ENCODE data around the gene VGLL2. TPM values are rescaled to one million over a fixed set of nuclear protein-coding genes. Genes with fewer than 3 reads are reported as not detected.

VGLL2 gene
- polyA plus RNA-seq, 3 donors: not detected

DNA sequence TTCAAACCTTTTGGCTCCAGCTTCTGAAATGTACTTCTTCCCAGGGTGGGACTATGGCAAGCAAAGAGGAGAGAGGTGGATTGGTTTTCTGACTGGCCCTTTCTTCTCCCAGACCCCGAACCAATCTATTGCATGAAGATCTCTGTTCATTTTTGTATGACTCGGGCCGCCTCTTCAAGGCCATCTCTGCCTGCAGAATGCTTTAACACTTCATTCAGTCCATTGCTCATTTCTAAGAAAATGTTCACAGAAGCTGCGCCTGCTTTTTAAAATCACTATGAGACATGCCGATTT is 1.6 kb downstream of the VGLL2 start:
- DNase-seq (ENCODE audit: extremely low read depth in 1 of 11, low read depth in 9 of 11, low spot score in 4 of 11): no peak

DNA sequence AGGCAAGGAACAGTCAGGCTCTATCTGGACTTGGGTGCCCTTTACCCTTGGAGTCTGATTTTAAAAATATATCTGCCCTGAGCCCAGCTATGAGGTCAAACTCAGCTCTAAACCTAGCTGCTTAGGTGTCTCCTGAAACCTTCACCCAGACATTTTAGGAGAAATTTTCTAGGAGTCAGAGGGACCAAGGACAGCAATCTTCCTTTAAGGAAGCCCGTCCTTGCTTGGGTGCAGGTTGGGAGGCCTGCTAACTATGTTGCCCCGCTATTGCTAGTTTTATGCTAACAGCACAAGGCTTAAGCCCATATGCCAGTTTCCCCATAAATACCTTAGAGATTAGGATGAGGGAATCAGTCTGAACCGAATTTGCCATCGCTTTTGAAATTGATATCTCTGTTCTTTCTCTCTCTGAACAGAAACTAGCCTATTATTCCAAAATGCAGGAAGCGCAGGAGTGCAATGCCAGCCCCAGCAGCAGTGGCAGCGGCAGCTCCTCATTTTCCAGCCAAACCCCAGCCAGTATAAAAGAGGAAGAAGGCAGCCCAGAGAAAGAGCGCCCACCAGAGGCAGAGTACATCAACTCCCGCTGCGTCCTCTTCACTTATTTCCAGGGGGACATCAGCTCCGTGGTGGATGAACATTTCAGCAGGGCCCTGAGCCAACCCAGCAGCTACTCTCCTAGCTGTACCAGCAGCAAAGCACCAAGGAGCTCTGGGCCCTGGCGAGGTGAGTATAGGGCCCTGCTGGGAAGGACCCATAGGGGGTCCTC is 2.6 kb downstream of the VGLL2 start:
- DNase-seq (ENCODE audit: extremely low read depth in 1 of 11, low read depth in 9 of 11, low spot score in 4 of 11): no peak

DNA sequence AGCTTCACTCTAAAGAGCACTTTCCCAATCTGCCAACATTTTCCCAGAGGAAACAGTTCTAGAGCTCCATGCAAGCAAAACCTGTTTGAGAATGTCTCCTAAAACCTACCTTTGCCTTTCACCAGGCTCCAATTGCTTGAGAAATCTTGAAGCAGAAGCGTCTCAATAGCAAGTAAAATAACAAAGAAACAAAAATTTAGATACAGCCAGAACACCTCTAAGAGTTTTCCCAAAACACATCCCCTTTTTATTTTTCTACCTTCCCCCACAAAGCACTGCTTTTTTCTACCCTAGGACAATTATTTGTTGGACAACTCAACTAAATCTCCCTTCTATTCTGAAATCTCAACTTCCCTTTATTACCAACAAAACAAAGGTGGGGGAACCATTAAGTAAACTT is 3.6 kb downstream of the VGLL2 start:
- no peak for DNase-seq (ENCODE audit: extremely low read depth in 1 of 11, low read depth in 9 of 11, low spot score in 4 of 11)

DNA sequence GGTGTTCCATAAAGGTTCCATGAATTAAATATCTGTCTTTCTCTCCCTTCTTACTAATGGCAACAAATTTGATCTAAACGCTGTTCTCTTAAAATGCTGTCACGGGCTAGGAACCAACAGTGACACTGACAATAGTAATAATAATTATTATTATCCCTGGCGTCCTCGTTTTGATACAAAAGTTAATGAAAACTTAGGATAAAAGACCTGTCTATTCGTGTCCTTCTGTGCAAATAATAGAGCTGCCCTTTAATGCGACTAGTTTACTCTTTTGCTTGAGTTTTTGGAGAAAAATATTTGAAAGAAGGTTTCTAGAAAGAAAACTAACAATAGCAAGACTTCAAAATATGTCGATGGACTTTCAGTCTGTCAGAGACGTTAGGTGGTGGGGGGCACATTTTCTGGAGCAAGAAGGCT is 4.3 kb downstream of the VGLL2 start:
- DNase-seq (ENCODE audit: extremely low read depth in 1 of 11, low read depth in 9 of 11, low spot score in 4 of 11): no peak

DNA sequence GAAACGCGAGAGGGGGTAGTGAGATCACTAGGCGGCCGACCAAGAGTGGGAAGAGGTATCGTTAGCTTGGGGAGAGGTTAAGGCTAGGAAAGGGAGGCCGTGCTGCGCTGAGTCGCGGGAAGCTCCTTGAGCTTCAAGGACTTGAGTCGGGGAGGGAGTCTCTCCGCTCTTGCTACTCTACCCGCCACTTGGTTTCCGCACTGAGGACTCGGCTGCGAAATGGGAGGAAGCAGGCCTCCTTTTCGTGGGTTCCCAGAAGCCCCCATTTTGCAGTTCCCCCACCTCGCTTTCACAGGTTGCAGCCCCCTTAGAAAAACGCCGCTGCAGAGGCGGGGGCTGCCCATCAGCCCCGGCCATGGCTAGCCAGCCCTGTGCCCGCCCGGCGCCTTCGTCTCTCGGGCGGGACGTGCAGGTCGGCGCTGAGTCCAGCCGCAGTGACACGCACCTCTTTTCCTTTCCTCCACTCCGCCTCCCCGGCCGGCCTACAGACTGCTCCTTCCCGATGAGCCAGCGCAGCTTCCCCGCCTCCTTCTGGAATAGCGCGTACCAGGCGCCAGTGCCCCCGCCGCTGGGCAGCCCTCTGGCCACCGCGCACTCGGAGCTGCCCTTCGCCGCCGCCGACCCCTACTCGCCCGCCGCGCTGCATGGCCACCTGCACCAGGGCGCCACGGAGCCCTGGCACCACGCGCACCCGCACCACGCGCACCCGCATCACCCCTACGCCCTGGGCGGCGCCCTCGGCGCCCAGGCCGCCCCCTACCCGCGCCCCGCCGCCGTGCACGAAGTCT is 4.9 kb downstream of the VGLL2 start:
- DNase-seq (ENCODE audit: extremely low read depth in 1 of 11, low read depth in 9 of 11, low spot score in 4 of 11): no peak

DNA sequence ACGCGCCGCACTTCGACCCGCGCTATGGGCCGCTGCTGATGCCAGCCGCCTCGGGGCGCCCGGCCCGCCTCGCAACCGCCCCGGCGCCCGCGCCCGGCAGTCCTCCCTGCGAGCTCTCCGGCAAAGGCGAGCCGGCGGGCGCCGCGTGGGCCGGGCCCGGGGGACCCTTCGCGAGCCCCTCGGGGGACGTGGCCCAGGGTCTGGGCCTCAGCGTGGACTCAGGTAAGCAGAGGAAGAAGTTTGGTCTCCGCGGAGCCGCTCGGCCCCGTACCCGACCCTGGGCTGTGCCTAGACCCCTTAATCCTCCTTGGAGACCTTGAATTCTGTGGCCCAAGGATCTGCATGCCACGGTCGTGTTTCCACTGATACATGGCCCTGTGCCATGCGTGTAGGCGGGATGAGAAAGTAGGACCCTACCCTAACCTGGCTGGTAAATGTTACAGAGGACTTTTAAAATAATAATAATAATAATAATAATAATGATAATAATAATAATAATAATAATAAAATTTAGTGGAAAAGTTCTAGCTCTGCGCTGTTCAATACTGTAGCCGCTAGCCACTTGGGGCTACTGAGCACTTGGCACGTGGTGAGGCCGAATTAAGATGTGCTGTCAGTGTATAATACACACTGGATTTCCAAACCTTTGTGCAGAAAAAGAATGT is 5.6 kb downstream of the VGLL2 start:
- no peak for DNase-seq (ENCODE audit: extremely low read depth in 1 of 11, low read depth in 9 of 11, low spot score in 4 of 11)

DNA sequence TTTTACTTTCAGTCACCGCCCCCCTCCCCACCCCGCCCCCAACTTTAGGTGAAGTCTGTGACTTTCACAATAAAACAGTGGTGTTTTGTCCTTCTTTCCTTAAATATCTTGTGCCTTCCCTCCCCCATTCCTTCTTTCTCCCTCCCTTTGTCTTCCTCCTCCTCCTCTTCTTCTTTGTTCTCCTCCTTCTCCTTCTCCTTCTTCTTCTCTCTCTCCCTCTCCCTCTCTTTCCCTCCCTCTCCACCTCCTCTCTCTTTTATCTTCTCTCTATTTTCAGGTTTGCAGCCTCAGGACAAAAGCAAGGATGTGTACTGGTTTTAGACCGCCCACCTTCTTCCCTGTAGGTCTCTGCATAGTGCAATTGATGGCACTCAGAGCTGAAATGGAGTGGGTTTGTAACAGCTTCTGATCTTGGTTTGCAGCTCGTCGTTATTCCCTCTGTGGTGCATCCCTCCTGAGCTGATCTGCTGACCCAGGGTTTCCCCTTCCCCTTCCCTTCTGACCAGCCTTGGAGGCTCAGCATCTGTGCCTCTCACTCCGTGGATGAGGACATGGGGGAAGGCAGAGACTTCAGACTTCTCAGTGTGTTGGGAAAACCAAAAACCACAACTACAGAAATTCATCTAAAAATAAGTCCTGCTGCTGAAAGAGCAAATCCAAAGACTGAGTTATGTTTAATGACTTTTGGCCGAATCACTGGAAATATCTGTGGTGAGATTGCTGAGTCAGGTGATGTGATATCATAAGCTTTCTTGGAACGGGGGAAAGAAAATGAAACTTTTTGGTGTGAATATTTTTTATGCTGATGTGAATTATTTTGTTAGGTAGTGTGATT is 6.9 kb downstream of the VGLL2 start:
- no peak for DNase-seq (ENCODE audit: extremely low read depth in 1 of 11, low read depth in 9 of 11, low spot score in 4 of 11)

DNA sequence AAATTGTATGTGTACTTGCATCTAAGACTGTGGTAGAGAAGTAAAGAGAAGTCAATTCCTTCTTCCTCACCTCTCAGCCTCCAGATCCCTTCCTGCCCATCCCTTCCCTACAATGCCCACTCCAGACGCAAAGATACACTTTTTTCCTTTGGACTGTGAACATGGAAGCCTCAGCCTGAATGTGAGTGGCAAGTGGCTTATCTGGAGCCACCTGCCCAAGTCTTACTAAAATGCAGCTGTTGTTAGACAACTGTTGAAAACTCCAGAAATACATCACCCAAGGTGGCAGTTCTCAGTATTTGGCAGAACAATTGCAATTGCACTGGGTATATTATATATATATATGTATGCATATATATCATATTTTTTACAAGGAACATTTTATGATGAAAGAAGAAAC is 7.5 kb downstream of the VGLL2 start:
- DNase-seq (ENCODE audit: extremely low read depth in 1 of 11, low read depth in 9 of 11, low spot score in 4 of 11): no peak

DNA sequence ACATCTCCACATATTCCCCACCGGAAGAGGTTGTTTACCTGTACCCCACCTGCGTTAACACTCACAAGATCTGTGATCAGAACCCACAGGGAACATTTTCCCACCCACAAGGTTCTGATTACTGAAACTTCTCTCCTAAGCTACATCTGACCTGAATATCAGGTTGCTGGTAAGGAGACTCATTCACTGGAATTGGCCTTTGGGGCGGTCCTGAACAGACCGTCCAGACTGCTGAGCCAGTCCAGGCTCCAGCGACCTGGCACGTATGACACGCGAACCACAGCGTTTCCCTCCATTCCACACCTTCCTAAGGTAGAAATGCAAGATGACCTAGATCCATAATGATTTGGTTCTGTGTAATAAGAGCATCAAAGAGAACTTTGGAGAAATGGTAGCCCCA is 9.8 kb downstream of the VGLL2 start:
- DNase-seq (ENCODE audit: extremely low read depth in 1 of 11, low read depth in 9 of 11, low spot score in 4 of 11): no peak

DNA sequence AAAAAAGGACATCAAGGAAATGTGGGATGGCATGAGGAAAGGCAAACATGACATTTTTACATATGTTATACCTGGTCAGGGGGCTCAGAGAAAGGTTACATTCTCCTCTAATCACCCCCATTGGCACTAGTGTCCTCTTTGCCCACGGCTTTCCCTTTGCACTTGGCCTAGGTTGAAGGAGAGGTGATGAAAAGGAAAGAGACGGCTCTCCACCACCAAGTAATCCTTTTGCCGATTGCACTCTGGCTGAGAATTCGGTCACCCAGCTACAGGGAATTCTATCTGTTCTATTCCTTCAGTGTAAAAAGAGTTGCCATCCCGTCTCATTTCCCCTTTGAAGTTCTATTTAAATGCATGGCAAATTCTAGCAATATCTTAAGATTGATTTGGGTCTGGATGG is 10.4 kb downstream of the VGLL2 start:
- no peak for DNase-seq (ENCODE audit: extremely low read depth in 1 of 11, low read depth in 9 of 11, low spot score in 4 of 11)

DNA sequence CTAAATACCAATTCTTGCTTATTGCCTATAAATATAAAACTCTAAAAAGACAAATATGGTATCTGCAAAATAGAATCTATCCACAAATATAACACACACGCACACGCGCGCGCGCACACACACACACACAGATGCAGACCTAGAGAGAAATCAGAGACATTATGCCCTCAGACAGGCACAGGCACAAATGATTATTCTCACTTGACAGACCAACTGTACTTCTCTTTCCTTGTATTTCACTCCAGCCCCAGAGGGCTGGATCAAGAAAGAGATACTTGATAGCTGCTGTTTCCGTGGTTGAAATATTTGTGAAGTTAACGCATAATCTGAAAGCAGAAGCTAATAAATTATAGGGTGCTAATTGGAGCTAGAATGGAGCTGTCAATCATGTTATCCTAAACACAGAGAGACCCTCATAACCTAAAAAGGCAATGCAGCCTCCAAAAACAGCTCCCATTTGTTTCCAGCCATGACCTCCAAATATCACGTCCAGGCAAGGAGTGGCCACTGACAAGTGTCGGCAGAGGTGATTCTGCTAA is 11.5 kb downstream of the VGLL2 start:
- DNase-seq (ENCODE audit: extremely low read depth in 1 of 11, low read depth in 9 of 11, low spot score in 4 of 11): no peak

DNA sequence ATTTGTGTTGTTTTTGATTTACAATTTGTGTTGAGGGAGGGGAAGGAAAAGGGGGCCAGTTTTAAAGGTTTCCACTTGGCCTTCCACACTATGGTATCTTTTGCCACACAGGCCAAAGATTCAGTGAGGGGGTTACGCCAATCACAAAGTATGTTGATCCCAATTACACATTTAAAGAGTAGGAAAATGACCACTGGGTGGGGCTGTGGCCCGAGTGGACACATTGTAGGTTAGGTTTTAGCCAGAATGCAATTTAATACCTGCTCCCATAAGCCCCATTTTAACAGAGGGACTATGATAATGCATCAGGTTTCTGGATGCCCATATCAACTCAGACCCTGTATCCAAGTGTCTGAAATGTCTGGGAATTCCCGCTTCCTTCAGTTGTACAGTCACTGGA is 15.6 kb downstream of the VGLL2 start:
- no peak for DNase-seq (ENCODE audit: extremely low read depth in 1 of 11, low read depth in 9 of 11, low spot score in 4 of 11)

DNA sequence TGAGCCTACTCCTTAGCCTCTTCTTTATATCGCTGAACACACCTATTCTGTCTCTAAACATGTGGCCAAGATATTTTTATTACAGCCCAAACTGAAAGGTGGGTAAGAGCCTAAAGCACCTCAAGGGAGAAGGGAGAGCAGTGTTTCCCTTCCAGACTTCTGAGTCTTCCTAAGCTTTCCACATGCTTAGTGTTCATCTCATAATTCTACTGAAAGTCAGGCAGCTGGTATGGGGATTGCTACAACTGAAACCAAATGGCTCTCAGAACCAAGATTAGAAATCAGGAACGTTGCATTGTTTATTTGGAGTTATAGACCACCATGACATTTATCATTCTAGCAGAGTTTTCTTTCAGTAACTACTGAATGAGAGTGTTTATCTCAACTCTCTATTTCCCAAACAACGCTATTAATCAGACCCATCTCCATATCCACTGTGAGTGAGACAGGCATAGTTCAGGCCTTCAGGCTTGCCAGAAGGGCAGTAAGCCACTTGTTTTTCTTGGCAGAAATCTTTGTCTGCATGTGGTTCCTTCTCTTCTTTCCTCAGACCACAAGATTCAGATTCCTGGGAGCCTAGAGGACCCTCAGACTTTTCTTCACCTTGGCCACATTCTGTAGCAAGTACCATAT is 22.8 kb downstream of the VGLL2 start:
- DNase-seq (ENCODE audit: extremely low read depth in 1 of 11, low read depth in 9 of 11, low spot score in 4 of 11): no peak

DNA sequence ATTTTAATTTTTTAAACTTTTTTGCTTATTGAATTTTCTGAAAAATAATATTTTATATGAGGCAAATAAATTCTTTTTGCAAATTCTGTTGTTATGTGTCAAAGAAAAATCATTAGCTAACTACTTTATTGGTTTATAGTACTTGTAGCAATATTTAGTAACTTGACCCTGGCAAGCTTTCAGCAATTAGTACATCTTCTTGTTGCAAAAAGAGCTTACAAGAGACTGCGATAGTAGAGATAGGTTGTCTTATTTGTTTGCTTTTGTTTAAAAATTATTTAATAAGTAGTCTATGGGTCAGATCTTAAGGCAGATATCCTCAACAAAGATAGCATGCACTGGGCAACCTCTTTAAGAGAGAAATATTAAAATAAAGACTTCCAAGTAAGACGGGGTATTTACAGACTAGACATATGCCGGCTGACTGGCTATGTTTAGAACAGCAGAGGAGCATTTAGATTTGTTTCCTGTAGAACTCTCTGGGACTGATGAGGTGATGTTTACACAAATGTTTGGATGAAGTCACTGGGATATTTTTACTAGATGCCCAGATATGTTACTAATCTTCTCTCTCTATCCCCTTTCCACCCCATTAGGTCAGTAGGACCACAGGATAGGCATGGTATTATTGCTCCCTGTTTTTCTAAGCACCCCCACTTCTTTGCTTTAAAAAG is 25.0 kb downstream of the VGLL2 start:
- no peak for DNase-seq (ENCODE audit: extremely low read depth in 1 of 11, low read depth in 9 of 11, low spot score in 4 of 11)

DNA sequence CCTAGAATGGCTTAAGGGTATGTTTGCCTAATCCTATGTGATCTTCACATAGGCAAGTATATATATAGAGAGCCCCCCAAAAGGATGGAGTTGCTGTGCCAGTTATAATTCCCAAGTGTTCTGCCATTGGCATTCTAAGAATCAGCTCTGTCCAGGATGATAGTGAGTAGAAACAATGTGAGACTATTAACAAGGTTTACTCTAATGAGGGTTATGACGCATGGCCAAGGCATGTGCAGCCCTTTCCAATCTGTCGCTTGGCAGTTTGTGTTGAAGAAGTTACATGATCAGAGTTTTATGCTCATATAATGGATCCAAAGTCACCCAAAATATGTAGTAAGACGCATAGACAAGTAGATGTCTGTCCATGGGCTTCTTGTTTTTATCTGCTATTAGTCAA is 33.6 kb downstream of the VGLL2 start:
- DNase-seq (ENCODE audit: extremely low read depth in 1 of 11, low read depth in 9 of 11, low spot score in 4 of 11): no peak

DNA sequence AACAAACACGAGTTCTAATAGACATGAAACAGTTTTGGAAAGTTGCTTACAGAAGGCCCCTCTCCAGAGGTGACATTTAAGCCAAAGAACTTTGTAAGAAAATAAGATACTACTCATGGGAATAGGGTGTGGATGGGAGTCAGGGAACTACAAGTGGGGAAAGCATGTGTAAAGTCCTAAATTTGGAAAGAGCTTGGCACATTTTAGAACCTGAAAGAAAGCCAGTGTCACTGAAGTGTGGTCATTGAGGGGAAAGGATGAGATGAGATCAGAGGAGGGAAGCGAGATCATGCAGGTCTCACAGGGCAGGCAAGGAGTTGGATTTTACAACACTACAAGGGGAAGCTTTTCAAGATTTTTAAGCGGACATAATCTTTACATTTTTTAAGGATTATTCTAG is 38.0 kb downstream of the VGLL2 start:
- no peak for DNase-seq (ENCODE audit: extremely low read depth in 1 of 11, low read depth in 9 of 11, low spot score in 4 of 11)

DNA sequence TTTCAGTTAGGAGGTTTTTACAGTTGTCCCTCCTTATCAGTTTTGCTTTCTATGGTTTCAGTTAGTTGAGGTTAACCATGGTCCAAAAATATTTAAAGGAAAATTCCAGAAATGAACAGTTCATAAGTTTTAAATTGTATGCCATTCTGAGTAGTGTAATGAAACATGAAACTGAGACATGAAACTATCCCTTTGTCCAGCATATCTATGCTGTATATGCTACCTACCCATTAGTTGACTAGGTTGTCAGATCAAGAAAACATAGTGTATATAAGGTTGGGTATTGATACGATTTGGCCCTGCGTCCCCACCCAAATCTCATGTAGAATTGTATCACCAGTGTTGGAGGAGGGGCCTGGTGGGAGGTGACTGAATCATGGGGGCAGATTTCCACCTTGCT is 39.1 kb downstream of the VGLL2 start:
- no peak for DNase-seq (ENCODE audit: extremely low read depth in 1 of 11, low read depth in 9 of 11, low spot score in 4 of 11)

DNA sequence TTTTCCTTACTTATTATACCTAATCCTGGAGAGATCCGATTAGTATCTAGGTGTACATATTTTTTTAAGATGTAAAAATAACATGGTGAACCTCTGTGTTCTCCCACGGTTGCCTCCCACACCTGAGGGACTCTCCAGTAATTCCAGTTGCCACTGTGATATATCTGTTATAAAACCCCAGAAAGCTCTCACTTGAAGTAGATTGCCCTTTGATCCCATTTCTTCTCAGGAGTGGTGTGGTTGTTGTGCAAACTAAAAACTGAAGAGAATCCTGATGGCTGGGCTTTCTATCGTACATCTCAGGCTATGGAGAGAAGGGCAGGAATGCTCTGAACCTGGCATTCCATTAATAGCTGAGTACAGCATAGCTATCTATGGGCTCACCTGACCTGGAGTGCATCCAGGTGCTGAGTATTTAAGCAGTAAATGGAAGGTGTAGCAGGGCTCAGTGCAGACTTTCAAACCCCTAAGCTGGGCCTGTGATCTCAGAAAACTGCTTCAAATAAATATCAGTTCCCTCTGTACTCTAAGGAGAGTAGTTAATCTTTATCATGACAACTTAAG is 41.0 kb downstream of the VGLL2 start:
- no peak for DNase-seq (ENCODE audit: extremely low read depth in 1 of 11, low read depth in 9 of 11, low spot score in 4 of 11)
